ENCODE data around the gene TMEFF1. TPM values are rescaled to one million over a fixed set of nuclear protein-coding genes. Genes with fewer than 3 reads are reported as not detected.

TMEFF1 gene
- total and polyA plus RNA-seq, 10 of the 15 experiments (the other 5 are each of a cell fraction or from before 2014, with no cell fraction given), result 0.03 to 0.55 (median 0.11) TPM; not detected in 3

- DNase-seq (ENCODE audit: low read depth, low spot score) (no peak), ATAC-seq (peak; percentile 21; the same call in 2 of the 3 replicates), FAIRE-seq (no peak)
- no TSS peak for BruUV-seq (replicated peaks)
- POLR2A ChIA-PET, result no interaction called here
- CTCF ChIA-PET, result interaction anchor here (0.7 to 4.2 kb wide), 25 partner anchors 8 to 714 kb away, joined by 3 to 56 read pairs (median 4); partner anchors contain the start of gene TEX10
- peak; percentile 59; the same call in 1 of the 2 replicates for TF ChIP-seq PAX5 (IDR thresholded peaks at IDR 0.05; ENCODE audit: borderline replicate concordance, low read depth, low read length)
- TF ChIP-seq RAD21 (IDR thresholded peaks at IDR 0.05; ENCODE audit: insufficient read depth, low read depth, low read length), result peak; percentile 57
- no peak for TF ChIP-seq RFX5 (IDR thresholded peaks at IDR 0.05; ENCODE audit: low read depth, low read length)
- peak; percentile 43; the same call in 1 of the 2 replicates for TF ChIP-seq SMC3 (IDR thresholded peaks at IDR 0.05; ENCODE audit: borderline replicate concordance, low read length)
- TF ChIP-seq CTCF (IDR thresholded peaks at IDR 0.05 in 2 of 3, conservative IDR thresholded peaks at IDR 0.05 in 1 of 3; ENCODE audit: control insufficient read depth in 2 of 3, extremely low read depth in 1 of 3, insufficient read depth in 1 of 3, low read depth in 3 of 3, low read length in 3 of 3), result peak; percentile 46 to 56 (median 49); a peak in 5 of 6 replicates
- no peaks in the 10 kb centered on the region for H3K4me1 ChIP-seq (ENCODE audit: control insufficient read depth, insufficient read depth, low read length)
- H3K27me3 ChIP-seq (replicated peaks in 1 of 2; ENCODE audit: control insufficient read depth in 2 of 2, insufficient read depth in 2 of 2, low read length in 1 of 2), result no peaks in the 10 kb centered on the region; a peak in 2 of 4 replicates
- H2AFZ ChIP-seq (ENCODE audit: control insufficient read depth, low read depth, low read length), result no peak overlapping the region
- H3K79me2 ChIP-seq (ENCODE audit: control insufficient read depth, insufficient read depth, low read length), result no peaks in the 10 kb centered on the region
- SMC1A ChIA-PET (ENCODE audit: uncharacterized antibody, unreplicated experiment), result interaction anchor here (0.9 to 2.7 kb wide), 9 partner anchors 15 to 799 kb away, joined by 3 to 13 read pairs (median 4); no protein-coding TSS in a partner anchor
- H3K4me2 ChIP-seq (ENCODE audit: control insufficient read depth, insufficient read depth), result no peak overlapping the region
- no peaks in the 10 kb centered on the region for H4K20me1 ChIP-seq (ENCODE audit: control insufficient read depth, insufficient read depth)
- in situ Hi-C loops (cut with MboI) (loop anchor here (10.0 kb wide), 1 partner anchor 702 kb away; no protein-coding TSS in a partner anchor), intact Hi-C loops (cut with micrococcal nuclease; ENCODE audit: unreplicated experiment) (no loop called here)
- H3K4me3 ChIP-seq, result no peak overlapping the region
- no peaks in the 10 kb centered on the region for H3K9me3 ChIP-seq (replicated peaks; ENCODE audit: control insufficient read depth, insufficient read depth, low read length)
- WGBS (ENCODE audit: insufficient coverage, insufficient replicate concordance, low lambda C conversion rate, missing lambda C conversion rate), result 5% methylated on average over 2 of the region's 2 CpGs
- H3K27ac ChIP-seq (ENCODE audit: control insufficient read depth, insufficient read depth), result no peak overlapping the region
- H3K9ac ChIP-seq (ENCODE audit: control insufficient read depth, insufficient read depth, low read length), result no peak overlapping the region
- no peaks in the 10 kb centered on the region for H3K36me3 ChIP-seq (ENCODE audit: control insufficient read depth in 2 of 2, insufficient read depth in 2 of 2, low read length in 1 of 2)
- RAD21 ChIA-PET (ENCODE audit: unreplicated experiment), result interaction anchor here (1.0 to 5.4 kb wide), 3 partner anchors 98 to 712 kb away, joined by 4 to 32 read pairs (median 4); no protein-coding TSS in a partner anchor
These were observed 129.4 kb downstream of the TMEFF1 start for GRCh38 chr9:100602342-100602801.

Measured in GM12878 (cell line).